WTC11 (cell line): ENCODE data around the gene WBP2NL. TPM values are rescaled to one million over a fixed set of nuclear protein-coding genes. Genes with fewer than 3 reads are reported as not detected.

Source experiments
- ATAC-seq: fragments of 200-7000 bp; cut with Tn5 transposase; 2 replicates; pipeline ENCODE4 v1.10.0; 2021; ENCODE audit warnings: mild to moderate bottlenecking, moderate library complexity
- CTCF ChIA-PET: fragments of 300-600 bp; sonication (Branson Sonifier 250); formaldehyde crosslinking; loops from one replicate; lab custom pipeline; 2021; ENCODE audit warnings: antibody characterized with exemption; lab: Charles Lee
- POLR2A ChIA-PET: fragments of 350-600 bp; sonication (Branson Sonifier 250); formaldehyde crosslinking; loops from one replicate; lab custom pipeline; 2021; ENCODE audit warnings: antibody characterized with exemption; lab: Charles Lee
- DNase-seq: peaks from one replicate; pipeline ENCODE4 v3.0.0; 2021; ENCODE audit warnings: low spot score
- H3K27ac Mint-ChIP-seq: 2 replicates; pipeline ENCODE4 v1.8.0; 2021; ENCODE audit warnings: mixed read lengths
- H3K27me3 Mint-ChIP-seq: 2 replicates; pipeline ENCODE4 v1.8.0; 2021; ENCODE audit warnings: low read depth, mild to moderate bottlenecking, moderate library complexity, mixed read lengths
- H3K36me3 Mint-ChIP-seq: 2 replicates; pipeline ENCODE4 v1.8.0; 2021; ENCODE audit warnings: mixed read lengths
- H3K4me1 Mint-ChIP-seq: 2 replicates; pipeline ENCODE4 v1.8.0; 2022; ENCODE audit warnings: mixed read lengths
- H3K4me3 Mint-ChIP-seq: 2 replicates; pipeline ENCODE4 v1.8.0; 2021; ENCODE audit warnings: mild to moderate bottlenecking, moderate library complexity, mixed read lengths
- H3K9me3 Mint-ChIP-seq: 2 replicates; pipeline ENCODE4 v1.8.0; 2021; ENCODE audit warnings: mixed read lengths
- CBFB ChIP-seq: sonication (generic); formaldehyde crosslinking; IDR thresholded peaks from 2 replicates; pipeline ENCODE4 v1.8.1; 2022; ENCODE audit warnings: mild to moderate bottlenecking, low read depth, missing genetic modification reagents
- CREB1 ChIP-seq: sonication (generic); formaldehyde crosslinking; IDR thresholded peaks from 2 replicates; pipeline ENCODE4 v1.8.0; 2023; ENCODE audit warnings: mild to moderate bottlenecking, missing genetic modification reagents
- CTCF ChIP-seq: fragments of 200-600 bp; IDR thresholded peaks from 2 replicates; pipeline ENCODE4 v1.8.0; 2022; ENCODE audit warnings: antibody characterized with exemption
- FOXK1 ChIP-seq: sonication (generic); formaldehyde crosslinking; IDR thresholded peaks from 2 replicates; pipeline ENCODE4 v1.8.0; 2022; ENCODE audit warnings: mild to moderate bottlenecking, moderate library complexity, missing genetic modification reagents
- GRHL2 ChIP-seq: fragments of 250-450 bp; sonication (Bioruptor Pico); IDR thresholded peaks from 2 replicates; pipeline ENCODE4 v1.8.0; 2022; ENCODE audit warnings: mild to moderate bottlenecking, moderate library complexity; ENCODE audit not compliant: insufficient replicate concordance, severe bottlenecking
- IRF1 ChIP-seq: sonication (generic); formaldehyde crosslinking; IDR thresholded peaks from 2 replicates; pipeline ENCODE4 v1.8.0; 2023; ENCODE audit warnings: missing genetic modification reagents
- KAT7 ChIP-seq: sonication (generic); formaldehyde crosslinking; IDR thresholded peaks from 2 replicates; pipeline ENCODE4 v1.8.1; 2023; ENCODE audit warnings: missing genetic modification reagents, mild to moderate bottlenecking, borderline replicate concordance
- MAX ChIP-seq: sonication (generic); formaldehyde crosslinking; IDR thresholded peaks from 2 replicates; pipeline ENCODE4 v1.8.0; 2022; ENCODE audit warnings: mild to moderate bottlenecking, missing genetic modification reagents
- MYBL2 ChIP-seq: sonication (generic); formaldehyde crosslinking; IDR thresholded peaks from 2 replicates; pipeline ENCODE4 v1.8.1; 2023; ENCODE audit warnings: mild to moderate bottlenecking, moderate library complexity, missing genetic modification reagents
- NFATC4 ChIP-seq: fragments of 250-450 bp; sonication (Bioruptor Pico); IDR thresholded peaks from 2 replicates; pipeline ENCODE4 v1.9.0; 2021; ENCODE audit warnings: mild to moderate bottlenecking
- SMAD4 ChIP-seq: sonication (generic); formaldehyde crosslinking; IDR thresholded peaks from 2 replicates; pipeline ENCODE4 v1.8.0; 2022; ENCODE audit warnings: mild to moderate bottlenecking, missing genetic modification reagents
- SP1 ChIP-seq: sonication (generic); formaldehyde crosslinking; conservative IDR thresholded peaks from 2 replicates; pipeline ENCODE4 v1.8.1; 2022; ENCODE audit warnings: missing genetic modification reagents
- TCF7 ChIP-seq: sonication (generic); formaldehyde crosslinking; IDR thresholded peaks from 2 replicates; pipeline ENCODE4 v1.8.0; 2022; ENCODE audit warnings: mild to moderate bottlenecking, low read depth, missing genetic modification reagents, moderate library complexity
- TP53 ChIP-seq: sonication (generic); formaldehyde crosslinking; IDR thresholded peaks from 2 replicates; pipeline ENCODE4 v1.8.1; 2023; ENCODE audit warnings: mild to moderate bottlenecking, missing genetic modification reagents
- USF2 ChIP-seq: sonication (generic); formaldehyde crosslinking; IDR thresholded peaks from 2 replicates; pipeline ENCODE4 v1.8.1; 2023; ENCODE audit warnings: mild to moderate bottlenecking, missing genetic modification reagents, moderate library complexity
- ZNF121 ChIP-seq: sonication (generic); formaldehyde crosslinking; IDR thresholded peaks from 2 replicates; pipeline ENCODE4 v1.8.0; 2023; ENCODE audit warnings: missing genetic modification reagents
- ZNF219 ChIP-seq: sonication (generic); formaldehyde crosslinking; IDR thresholded peaks from 2 replicates; pipeline ENCODE4 v1.8.0; 2023; ENCODE audit warnings: missing genetic modification reagents, mild to moderate bottlenecking, borderline replicate concordance
- ZNF263 ChIP-seq: sonication (generic); formaldehyde crosslinking; IDR thresholded peaks from 2 replicates; pipeline ENCODE4 v1.8.1; 2022; ENCODE audit warnings: low read depth, mild to moderate bottlenecking, moderate library complexity, missing genetic modification reagents
- total RNA-seq: library from RNA; stranded (reverse); gene quantifications from 3 replicates; pipeline ENCODE4 v1.2.3, GENCODE V29; 2021

Gene WBP2NL
- total RNA-seq, 1 experiment from 2014 or later: not detected

- DNase-seq (no peak), ATAC-seq (no peak)
- peaks cover 2% of the 10 kb centered on the region for H3K36me3 Mint-ChIP-seq
- H3K27ac Mint-ChIP-seq: no peak overlapping the region
- H3K27me3 Mint-ChIP-seq: peaks cover 11% of the 10 kb centered on the region
- POLR2A ChIA-PET: no interaction called here
- no peak for TF ChIP-seq IRF1 (CRISPR knock-in tag)
- TF ChIP-seq GRHL2 (CRISPR knock-in tag): no peak
- TF ChIP-seq ZNF121 (CRISPR knock-in tag): no peak
- TF ChIP-seq, all 79 proteins: peak for 0
- peaks cover 3% of the 10 kb centered on the region for H3K9me3 Mint-ChIP-seq
- peaks cover 24% of the 10 kb centered on the region for H3K4me1 Mint-ChIP-seq
- H3K4me3 Mint-ChIP-seq: no peak overlapping the region
- CTCF ChIA-PET: interaction anchor here (1.0 to 6.6 kb wide), 11 partner anchors 9 to 286 kb away, joined by 3 to 37 read pairs (median 5); partner anchors contain the start of genes NDUFA6 and TNFRSF13C
These were observed 45.9 kb upstream of the WBP2NL start for GRCh38 chr22:41952713-41953112.

GRCh38 chr22:41957941-41958556 lies 40.5 kb upstream of the WBP2NL start:
- Mint-ChIP-seq H3K9me3 (peaks cover 3% of the 10 kb centered on the region), H3K4me3 (peak overlapping the region; percentile 56), H3K27ac (no peak overlapping the region), H3K36me3 (peaks cover 2% of the 10 kb centered on the region), H3K27me3 (peaks cover 40% of the 10 kb centered on the region), H3K4me1 (peaks cover 13% of the 10 kb centered on the region)
- TF ChIP-seq FOXK1: peak; percentile 3; the same call in 1 of the 2 replicates
- TF ChIP-seq TP53 (CRISPR knock-in tag): no peak
- TF ChIP-seq USF2 (CRISPR knock-in tag): 0 out of 2 replicates have a peak, but pooled peaks have one; percentile 3
- ATAC-seq (peak; percentile 64), DNase-seq (no peak)
- POLR2A ChIA-PET: no interaction called here
- CTCF ChIA-PET: interaction anchor here (0.6 to 2.1 kb wide), 13 partner anchors 9 to 363 kb away, joined by 3 to 14 read pairs (median 5); partner anchors contain the start of genes CENPM, NDUFA6, SEPTIN3 and SMDT1

GRCh38 chr22:41963453-41964111 lies 35.0 kb upstream of the WBP2NL start:
- DNase-seq (no peak), ATAC-seq (no peak)

GRCh38 chr22:41964112-41964491 lies 34.5 kb upstream of the WBP2NL start:
- peaks cover 3% of the 10 kb centered on the region for H3K36me3 Mint-ChIP-seq
- peaks cover 21% of the 10 kb centered on the region for H3K4me1 Mint-ChIP-seq
- no peak overlapping the region for H3K27ac Mint-ChIP-seq
- ChIA-PET POLR2A (no interaction called here), CTCF (interaction anchor here (1.1 to 10.1 kb wide), 5 partner anchors 18 to 148 kb away, joined by 3 to 78 read pairs (median 8); partner anchors contain the start of genes CENPM and NDUFA6)
- H3K27me3 Mint-ChIP-seq: peaks cover 33% of the 10 kb centered on the region
- no peak for DNase-seq
- H3K9me3 Mint-ChIP-seq: peaks cover 6% of the 10 kb centered on the region
- H3K4me3 Mint-ChIP-seq: no peak overlapping the region
- no peak for ATAC-seq
- TF ChIP-seq CBFB: no peak
- no peak for TF ChIP-seq ZNF219 (CRISPR knock-in tag)
- TF ChIP-seq MAX (CRISPR knock-in tag): no peak
- no peak for TF ChIP-seq NFATC4
- no peak for TF ChIP-seq SMAD4 (CRISPR knock-in tag)
- no peak for TF ChIP-seq SP1 (CRISPR knock-in tag)
- no peak for TF ChIP-seq CREB1
- TF ChIP-seq KAT7: no peak
- no peak for TF ChIP-seq MYBL2 (CRISPR knock-in tag)
- TF ChIP-seq ZNF263 (CRISPR knock-in tag): no peak

More at GRCh38 chr22:41963453-41964111, 35.0 kb upstream of the WBP2NL start:
- TF ChIP-seq TCF7 (CRISPR knock-in tag): no peak
- no peak for TF ChIP-seq CTCF
- Mint-ChIP-seq H3K4me3 (no peak overlapping the region), H3K9me3 (peaks cover 6% of the 10 kb centered on the region), H3K4me1 (peaks cover 21% of the 10 kb centered on the region), H3K27me3 (peaks cover 38% of the 10 kb centered on the region), H3K36me3 (peaks cover 3% of the 10 kb centered on the region), H3K27ac (no peak overlapping the region)
- POLR2A ChIA-PET: no interaction called here
- CTCF ChIA-PET: interaction anchor here (1.1 to 10.1 kb wide), 6 partner anchors 17 to 148 kb away, joined by 3 to 78 read pairs (median 8); partner anchors contain the start of genes CENPM and NDUFA6
